IPS DF 4.7 (cell line): ENCODE measurements around the gene HOXD8.

Experiments
- DNase-seq: peaks from one replicate; pipeline ENCODE4 v3.0.0-alpha.2; 2013; ENCODE audit warnings: low spot score; ENCODE audit errors: extremely low read depth

HOXD8 gene

DNA sequence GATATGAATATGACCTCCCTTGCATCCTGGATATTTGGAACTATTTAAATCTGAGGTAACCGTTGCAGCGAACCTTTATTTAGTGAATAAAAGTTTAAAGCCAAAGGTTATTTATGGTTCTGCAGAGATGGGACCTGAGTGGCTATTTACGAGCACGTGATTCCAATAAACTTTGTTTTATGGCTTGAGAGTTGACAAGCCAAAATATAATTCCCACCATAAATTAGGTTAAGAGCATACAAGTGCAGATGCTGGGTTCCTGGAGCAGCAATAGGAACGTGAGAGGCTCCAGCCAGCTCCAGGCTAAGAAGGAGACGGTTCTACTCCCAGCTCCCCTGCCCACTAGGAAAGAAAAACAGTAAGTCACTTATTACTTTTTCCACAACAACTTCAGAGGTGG is 16.6 kb downstream of the HOXD8 start:
- DNase-seq = no peak

GRCh38 chr2:176146645-176147044 is 17.1 kb downstream of the HOXD8 start:
- no peak for DNase-seq

GRCh38 chr2:176147210-176147799 is 17.8 kb downstream of the HOXD8 start:
- DNase-seq = no peak

- DNase-seq = no peak
These were observed 18.4 kb downstream of the HOXD8 start for GRCh38 chr2:176147800-176148496.

- no peak for DNase-seq
These were observed 19.4 kb downstream of the HOXD8 start for GRCh38 chr2:176148751-176149421.

DNA sequence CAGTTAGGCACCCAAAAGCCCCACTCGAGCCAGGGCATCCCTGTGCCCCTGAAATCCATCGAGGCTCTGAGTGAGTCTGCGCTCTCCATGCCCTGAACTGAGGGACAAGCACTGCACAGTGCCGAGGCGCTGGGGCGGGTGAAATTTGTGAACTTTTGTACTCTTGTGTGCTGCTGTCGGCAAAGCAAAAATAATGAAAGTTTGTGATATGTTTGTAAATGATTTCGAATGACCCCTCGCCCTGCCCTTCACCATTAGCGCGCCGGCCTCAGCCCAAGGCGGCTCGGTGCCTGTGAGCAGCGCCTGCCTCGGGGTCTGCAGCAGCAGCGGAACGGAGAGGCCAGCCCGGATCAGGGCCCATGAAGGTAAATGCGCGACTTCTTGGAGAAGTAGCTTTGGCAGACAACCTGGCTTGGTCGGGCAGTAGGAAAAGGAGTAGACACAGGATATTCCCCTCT is 20.0 kb downstream of the HOXD8 start:
- DNase-seq = no peak

GRCh38 chr2:176149939-176150583 is 20.6 kb downstream of the HOXD8 start:
- no peak for DNase-seq

GRCh38 chr2:176150584-176151441 is 21.3 kb downstream of the HOXD8 start:
- DNase-seq = no peak

- DNase-seq = no peak
These were observed 22.2 kb downstream of the HOXD8 start, which contains the start of gene HOXD4 for GRCh38 chr2:176151442-176152287. TSS of gene HOXD4 (plus strand) at chr2:176151550. CDS start at chr2:176151634, 84 bp downstream.

DNA sequence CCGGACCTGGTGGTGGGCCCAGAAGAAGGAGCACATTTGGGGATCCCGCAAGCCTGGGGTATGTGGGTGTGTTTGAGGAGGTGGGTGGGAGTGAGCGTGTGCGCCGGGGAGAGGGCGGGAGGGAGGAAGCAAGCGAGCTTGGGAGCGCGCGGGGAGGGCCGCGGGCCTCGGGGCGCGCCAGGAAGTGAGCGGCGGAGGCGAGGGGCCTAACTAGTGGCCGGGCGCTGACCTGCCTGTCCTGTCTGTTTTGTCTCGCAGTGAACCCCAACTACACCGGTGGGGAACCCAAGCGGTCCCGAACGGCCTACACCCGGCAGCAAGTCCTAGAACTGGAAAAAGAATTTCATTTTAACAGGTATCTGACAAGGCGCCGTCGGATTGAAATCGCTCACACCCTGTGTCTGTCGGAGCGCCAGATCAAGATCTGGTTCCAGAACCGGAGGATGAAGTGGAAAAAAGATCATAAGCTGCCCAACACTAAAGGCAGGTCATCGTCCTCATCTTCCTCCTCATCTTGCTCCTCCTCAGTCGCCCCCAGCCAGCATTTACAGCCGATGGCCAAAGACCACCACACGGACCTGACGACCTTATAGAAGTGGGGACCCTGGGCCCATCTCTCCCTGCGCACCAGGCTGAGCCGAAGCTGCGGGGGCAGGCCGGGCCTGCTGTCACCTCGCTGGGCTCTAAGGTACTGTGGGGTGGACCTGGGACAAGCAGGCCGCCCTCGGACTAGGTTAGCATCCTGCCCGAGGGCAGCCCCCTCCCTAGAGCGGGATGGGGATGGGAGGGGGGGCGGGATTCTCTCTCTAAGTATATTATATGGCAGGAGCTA is 23.1 kb downstream of the HOXD8 start:
- no peak for DNase-seq

- no peak for DNase-seq
These were observed 25.2 kb downstream of the HOXD8 start for GRCh38 chr2:176154576-176155252.

- no peak for DNase-seq
These were observed 26.0 kb downstream of the HOXD8 start for GRCh38 chr2:176155356-176156044.

GRCh38 chr2:176156301-176156806 is 26.8 kb downstream of the HOXD8 start:
- DNase-seq = no peak

GRCh38 chr2:176156807-176157498 is 27.4 kb downstream of the HOXD8 start, which contains the start of gene HOXD3:
TSS of gene HOXD3 (plus strand) at chr2:176157307. CDS start at chr2:176169115, 11,808 bp downstream.
- no peak for DNase-seq

DNA sequence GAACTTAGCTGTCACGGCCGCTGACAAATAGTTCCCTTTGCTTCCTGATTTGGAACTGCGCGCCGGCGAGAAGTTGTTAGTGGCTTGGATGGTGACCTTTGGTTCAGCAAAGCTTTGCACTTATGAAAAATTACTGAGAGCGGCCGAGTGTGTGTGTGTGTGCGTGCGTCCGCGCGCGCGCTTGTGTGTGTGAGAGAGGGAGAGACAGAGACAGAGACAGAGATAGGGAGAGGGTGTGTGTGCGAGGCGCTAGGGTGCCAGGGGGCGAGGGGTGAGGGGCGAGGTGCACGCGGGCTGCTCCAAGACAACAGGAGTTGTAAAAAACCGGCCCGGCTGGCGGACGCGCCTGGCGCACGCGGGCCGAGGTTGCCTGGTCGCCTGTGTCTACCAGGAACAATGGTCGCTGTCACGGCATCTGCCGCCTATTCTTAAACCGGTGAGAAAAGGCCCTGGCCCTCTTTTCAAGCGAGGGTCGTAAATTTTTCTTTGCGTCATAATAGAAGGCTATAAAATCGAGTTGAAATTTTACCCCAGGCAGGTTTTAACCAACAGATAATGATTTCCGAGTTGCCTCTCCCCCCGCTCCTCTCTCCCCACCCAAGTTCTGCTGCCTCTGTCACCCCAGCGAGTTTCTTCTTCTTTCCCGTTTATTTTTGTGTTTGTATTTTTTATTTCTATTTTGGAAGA is 28.1 kb downstream of the HOXD8 start:
- DNase-seq = no peak

- DNase-seq = no peak
These were observed 28.7 kb downstream of the HOXD8 start for GRCh38 chr2:176158186-176158591.
